ENCODE results near the gene ARRDC5.
"Not testable (repeated sequence)": the region's sequence is repeated elsewhere in the genome, so short reads cannot be mapped to it uniquely, and the experiment has no call there.

Gene ARRDC5

DNA sequence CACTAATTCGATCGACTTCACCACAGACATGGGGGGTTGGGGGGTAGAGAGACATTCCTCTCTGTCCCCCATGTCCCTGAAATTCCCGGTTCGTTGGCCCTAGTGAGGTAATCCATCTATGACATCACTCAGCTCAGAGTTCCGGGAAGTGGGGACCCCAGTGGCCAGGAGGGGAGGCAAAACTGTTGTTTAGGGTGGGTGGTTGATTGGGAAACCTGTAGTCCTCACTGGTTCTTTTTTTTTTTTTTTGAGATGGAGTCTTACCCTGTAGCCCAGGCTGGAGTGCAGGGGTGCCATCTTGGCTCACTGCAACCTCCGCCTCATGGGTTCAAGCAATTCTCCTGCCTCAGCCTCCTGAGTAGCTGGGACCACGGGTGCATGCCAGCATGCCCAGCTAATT is at the start of gene ARRDC5:
Gene ARRDC5 (minus strand): TSS at position 101 of the 400 bp plus-strand sequence. CDS start 71 bp downstream, at position 30.
- DNase-seq: no peak

DNA sequence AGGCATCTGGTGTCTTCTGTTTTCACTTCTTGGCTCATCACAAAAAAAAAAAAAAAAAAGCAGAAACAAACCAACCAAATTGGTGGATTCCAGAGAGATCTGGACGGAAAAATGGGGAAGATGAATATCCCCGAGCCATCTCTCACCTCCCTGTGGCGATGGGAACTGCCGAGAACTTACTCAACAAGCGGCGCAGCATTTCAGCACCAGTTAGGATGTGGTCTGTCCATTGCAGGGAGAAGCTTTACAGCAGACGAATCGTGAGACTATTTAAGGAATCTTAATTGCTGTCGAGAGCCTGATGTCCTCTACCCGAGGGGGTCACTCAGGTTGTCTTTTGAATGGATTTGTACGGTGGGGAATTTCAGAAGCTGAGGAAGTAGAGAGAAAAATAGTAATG is 49.0 kb upstream of the ARRDC5 start:
- DNase-seq: no peak

DNA sequence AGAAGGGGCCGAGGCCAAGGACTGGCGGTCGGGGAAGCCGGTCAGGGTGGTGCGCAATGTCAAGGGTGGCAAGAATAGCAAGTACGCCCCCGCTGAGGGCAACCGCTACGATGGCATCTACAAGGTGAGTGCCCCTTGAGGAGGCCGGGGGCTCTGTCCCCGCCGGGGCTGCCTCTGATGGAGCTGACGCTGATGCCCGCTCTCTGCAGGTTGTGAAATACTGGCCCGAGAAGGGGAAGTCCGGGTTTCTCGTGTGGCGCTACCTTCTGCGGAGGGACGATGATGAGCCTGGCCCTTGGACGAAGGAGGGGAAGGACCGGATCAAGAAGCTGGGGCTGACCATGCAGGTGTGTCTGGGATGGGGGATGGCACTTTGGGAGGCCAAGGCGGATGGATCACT is 48.0 kb upstream of the ARRDC5 start:
- not testable (repeated sequence) for DNase-seq

DNA sequence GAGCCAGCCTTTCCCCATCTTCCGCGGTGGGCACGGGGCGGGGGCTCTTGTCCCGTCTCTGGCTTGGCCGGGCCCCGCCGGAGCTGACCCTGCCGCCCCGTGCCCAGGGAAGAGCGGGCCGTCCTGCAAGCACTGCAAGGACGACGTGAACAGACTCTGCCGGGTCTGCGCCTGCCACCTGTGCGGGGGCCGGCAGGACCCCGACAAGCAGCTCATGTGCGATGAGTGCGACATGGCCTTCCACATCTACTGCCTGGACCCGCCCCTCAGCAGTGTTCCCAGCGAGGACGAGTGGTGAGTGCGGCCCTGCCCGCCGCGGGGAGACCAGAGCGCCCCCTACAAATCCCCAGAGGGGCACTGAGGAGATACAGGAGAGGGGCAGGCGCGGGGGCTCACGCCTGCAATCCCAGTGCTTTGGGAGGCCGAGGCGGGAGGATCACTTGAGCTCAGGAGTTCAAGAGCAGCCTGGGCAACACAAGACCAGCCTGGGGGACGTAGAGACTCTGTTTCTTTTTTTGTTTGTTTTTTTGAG is 39.0 kb upstream of the ARRDC5 start:
- DNase-seq: not testable (repeated sequence)

DNA sequence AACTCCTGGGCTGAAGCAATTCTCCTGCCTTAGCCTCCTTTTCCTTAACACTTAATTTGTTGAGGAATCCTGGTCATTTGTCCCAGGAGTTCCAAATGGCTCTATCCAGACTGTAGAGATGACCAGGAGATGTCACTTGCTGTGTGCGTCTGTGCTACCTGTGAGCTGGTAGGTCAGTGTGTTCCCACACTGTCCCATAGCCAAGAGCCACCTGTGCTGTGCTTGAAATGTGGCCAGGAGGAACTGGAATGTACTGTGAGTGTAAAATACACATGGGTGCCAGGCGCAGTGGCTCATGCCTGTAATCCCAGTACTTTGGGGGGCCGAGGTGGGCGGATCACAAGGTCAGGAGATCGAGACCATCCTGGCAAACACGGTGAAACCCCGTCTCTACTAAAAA is 36.8 kb upstream of the ARRDC5 start:
- no peak for DNase-seq

DNA sequence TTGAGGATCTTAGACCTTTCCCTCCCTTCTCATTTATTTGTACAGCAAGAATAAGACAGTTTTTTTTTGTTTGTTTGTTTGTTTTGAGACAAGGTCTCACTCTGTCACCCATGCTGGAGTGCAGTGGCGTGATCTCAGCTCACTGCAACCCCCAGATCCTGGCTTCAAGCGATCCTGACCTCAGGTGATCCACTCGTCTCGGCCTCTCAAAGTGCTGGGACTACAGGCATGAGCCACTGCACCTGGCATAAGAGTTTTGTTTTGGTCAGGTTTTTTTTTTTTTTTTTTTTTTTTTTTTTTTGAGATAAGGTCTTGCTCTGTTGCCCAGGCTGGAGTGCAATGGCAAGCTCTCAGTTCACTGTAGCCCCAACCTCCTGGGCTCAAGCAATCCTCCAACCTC is 35.8 kb upstream of the ARRDC5 start:
- DNase-seq: not testable (repeated sequence)

DNA sequence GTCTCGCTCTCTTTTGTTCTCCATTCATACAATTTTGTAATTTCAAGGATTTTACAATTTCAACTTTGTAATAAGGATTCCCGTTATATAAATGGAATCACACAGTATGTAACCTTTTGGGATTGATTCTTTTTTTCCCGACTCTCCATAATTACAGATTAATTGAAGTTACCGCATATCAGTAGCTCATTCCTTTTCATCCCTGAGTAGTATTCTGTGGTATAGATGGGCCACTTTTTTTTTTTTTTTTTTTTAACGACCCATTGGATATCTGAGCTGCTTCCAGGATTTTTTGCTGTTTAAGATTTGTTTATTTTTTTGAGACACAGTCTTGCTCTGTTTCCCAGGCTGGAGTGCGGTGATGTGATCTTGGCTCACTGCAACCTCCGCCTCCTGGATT is 34.4 kb upstream of the ARRDC5 start:
- no peak for DNase-seq

DNA sequence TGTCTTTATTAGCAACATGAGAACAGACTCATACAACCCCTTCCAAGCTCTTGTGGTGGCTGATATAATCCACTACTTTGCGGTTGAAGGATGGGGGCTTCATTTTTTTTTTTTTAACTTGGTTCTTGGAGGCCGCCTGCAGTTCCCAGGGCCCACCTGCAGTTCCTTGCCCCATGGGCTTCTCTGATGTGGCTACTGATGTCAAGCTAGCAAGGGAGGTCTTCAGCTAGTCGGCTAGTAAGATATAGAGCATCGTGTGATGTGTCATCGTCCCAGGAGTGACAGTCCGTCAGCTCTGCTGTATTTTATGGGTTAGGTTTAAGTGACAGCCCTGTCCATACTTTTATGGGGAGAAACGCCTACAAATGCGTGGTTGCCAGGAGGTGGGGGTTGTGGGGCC is 32.7 kb upstream of the ARRDC5 start:
- DNase-seq: no peak

DNA sequence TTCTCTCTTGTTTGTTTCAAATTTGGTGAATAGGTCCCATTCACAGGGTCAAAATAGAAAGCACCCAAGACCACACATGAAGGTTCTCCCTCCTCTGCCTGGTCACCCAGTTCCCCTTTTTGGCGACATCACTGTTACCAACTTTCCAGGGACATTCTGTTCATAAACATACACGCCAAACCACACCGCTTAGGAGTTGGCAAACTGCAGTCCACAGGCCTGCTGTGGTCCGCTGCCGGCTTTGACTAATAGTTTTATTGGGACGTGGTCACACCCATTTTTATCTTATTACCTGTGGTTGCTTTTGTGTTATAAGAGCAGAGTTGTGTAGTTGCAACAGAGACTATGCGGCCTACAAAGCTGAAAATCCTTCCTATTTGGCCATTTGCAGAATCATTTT is 30.8 kb upstream of the ARRDC5 start:
- DNase-seq: no peak

DNA sequence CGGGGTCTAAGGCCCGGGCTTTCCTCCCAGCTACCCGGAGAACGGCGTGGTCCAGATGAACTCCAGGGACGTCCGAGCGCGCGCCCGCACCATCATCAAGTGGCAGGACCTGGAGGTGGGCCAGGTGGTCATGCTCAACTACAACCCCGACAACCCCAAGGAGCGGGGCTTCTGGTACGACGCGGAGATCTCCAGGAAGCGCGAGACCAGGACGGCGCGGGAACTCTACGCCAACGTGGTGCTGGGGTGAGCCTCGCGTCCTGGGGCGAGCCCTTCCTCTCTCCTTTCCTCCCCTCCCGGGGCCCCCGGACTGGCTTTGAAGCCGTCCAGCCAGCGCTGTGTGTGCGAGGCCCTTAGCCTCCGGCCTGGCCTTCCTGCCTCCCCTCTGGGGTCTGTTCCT is 30.0 kb upstream of the ARRDC5 start:
- DNase-seq: no peak

DNA sequence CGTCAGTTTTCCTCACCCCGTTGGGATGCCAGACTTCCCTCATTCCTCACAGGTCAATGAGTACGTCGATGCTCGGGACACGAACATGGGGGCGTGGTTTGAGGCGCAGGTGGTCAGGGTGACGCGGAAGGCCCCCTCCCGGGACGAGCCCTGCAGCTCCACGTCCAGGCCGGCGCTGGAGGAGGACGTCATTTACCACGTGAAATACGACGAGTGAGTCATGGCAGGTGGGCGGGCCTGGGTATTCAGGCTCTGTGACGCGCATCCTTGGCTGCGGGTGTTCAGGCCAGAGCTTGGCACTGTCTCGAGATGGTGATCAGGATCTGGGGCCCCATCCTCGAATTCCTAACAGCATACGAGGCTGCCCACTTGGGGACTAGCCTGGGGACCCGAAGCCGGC is 28.0 kb upstream of the ARRDC5 start:
- no peak for DNase-seq

DNA sequence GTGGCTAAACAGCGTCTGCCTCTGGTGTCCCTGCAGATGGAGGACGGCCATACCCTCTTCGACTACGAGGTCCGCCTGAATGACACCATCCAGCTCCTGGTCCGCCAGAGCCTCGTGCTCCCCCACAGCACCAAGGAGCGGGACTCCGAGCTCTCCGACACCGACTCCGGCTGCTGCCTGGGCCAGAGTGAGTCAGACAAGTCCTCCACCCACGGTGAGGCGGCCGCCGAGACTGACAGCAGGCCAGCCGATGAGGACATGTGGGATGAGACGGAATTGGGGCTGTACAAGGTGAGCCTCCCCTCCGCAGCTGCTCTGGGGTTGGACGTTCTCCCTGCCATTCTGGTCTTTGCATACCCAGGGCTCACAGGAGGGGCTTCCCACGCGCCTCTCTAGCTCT is 26.5 kb upstream of the ARRDC5 start:
- no peak for DNase-seq

DNA sequence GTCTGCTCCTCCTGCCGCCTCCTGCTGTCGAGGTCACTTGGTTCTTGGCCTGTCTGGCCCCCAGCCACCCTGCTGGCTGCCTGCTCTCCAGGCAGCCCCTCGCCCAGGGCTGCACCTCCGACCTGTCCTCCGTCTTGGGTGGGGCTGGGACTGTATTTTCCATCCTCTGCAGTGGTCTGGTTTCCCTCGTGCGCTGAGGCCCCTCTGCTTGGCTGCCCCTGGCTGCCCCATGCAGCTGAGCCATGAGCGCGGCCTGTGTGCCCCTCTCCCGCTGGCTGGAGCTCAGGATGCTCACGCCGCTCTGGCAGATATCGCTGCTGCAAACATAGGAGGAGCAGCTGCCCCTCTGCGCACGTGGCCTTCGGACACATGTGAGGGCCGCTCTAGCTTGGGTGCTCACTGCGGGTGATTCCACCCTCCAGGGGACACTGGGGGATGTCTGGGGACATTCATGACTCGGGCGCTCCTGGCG is 20.6 kb upstream of the ARRDC5 start:
- DNase-seq: no peak

DNA sequence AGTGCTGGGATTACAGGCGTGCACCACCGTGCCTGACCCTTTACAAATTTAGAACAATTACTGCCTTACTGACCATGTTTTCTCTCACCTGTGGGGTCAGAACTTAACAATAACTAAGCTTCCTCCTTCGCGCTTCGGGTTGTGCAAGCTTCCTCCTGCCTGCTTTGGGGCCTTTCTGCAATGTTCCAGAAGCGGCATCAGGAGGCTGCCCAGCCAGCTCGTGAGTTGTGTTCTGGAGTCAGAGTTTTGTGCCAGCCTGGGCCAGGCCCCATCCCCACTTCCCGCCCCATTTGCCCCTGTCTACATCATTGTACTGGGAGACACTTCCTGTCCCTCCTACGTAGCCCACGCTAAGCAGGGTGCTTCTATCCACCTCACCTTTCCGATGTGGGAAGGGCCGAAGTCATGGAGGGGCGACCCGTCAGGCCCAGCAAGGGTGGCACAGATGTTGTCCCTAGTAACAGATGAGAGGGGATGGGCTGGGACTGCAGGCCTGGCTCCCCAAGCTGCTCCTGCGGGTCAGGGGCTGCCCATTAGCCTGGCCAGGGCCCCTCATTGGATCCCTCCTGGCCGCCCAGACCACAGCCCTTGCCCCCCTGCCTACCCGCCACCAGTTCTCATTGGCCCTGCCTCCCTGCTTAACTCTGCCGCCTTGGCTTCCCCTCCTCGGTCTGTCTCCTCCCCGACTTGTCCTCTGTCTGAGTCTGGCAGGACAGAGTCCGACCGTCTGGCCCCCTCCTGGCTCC is 20.0 kb upstream of the ARRDC5 start:
- no peak for DNase-seq

DNA sequence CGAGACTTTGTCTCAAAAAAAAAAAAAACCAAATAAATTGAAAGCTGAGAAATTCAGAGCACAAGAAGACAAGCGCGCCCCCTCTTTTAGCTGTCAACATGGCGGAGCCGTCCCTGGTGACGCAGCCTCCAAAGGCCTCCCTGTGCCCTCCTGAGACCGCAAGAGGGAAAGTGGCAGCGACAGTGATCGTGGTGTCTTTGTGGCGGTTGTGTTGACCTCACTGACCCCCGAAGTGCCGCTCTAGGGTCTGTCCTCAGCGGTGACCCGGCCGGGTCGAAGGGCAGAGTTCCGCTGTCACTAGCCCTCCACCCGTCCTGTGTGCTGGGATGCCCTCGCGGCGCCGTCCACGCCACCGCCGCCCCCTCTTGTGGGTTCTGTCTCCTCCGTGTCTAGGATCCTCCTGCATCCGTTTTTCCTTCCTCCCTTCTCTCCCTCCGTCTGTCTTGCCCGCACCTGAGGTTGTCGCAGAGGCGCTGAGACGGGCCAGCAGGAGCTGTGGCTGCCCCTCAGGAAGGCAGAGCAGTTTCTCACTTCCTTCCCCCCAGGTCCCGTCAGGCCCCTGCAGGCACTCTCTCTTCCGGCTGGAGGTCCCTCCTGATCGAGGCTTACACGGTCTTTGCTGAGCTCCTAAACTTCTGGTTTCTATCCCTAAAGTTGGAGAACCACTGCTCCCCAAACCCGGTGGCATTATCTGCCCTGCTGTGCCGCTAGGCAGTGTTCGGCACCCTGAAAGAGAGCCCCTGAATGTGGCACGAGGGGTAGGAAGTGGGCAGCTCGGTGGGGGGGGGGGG is 13.8 kb upstream of the ARRDC5 start:
- peak; percentile 56 for DNase-seq

DNA sequence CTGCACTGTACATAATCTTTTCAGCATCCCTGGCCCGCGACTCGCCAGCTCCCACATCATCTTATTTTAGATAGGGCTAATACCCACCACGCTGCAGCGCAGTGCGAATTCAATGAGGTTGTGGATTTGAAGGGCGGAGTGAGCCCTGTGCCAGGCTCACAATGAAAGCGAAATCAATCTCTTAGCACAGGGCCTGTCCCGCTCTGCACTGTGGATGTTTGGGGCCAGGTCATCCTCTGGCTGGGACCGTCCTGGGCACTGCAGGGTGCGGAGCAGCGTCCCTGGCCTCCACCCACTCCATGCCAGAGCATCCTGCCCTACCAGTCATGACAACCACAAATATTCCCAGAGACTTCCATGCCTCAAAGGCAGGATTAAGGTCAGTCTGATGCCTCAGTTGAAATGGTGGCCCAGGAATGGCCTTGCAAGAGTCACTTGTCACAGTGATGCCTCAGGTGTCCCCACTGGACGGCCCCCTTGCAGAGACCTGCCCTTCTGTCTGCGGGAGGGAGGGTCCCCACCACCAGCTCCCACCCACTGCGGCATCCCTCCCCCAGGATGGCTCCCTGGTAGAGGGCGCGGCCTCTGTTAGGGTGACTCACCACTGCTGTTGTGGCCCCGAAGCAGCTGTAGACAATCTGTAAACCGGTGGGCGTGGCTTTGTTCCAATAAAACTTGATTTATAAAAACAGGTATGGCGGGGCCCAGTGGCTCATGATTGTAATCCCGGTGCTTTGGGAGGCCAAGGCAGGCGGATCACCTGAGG is 12.2 kb upstream of the ARRDC5 start:
- peak; percentile 81 for DNase-seq

DNA sequence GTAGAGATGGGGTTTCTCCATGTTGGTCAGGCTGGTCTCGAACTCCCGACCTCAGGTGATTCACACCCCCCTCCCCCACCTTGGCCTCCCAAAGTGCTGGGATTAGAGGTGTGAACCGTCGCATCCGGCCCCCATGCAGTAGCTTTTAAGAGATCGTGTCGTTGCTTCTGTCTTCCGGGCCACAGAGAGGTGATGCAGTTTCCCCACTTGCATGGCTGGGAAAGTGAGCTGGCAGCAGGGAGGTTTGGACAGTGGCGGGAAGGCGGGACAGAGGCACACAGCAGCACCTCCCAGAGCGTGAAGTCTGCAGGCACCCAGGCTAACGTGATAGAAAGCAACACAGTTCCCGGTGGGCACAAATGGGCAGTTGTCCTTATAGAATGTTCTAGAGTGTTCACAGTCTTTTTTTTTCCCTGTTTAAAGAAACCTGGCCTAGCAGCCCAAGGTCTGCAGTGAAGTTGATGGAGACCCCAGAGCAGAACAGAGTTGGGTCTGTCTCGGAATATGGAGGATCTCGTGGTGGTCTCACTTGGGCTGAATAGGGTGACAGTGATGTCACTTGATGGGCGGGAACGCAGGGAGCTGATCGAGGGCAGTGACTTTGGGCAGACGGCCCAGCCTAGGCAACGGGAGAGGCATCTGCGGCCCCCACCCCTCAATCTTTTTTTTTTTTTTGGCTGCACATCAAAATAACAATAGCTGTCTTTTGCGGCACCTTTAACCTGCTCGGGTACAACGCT is 11.5 kb upstream of the ARRDC5 start:
- peak; percentile 67 for DNase-seq

DNA sequence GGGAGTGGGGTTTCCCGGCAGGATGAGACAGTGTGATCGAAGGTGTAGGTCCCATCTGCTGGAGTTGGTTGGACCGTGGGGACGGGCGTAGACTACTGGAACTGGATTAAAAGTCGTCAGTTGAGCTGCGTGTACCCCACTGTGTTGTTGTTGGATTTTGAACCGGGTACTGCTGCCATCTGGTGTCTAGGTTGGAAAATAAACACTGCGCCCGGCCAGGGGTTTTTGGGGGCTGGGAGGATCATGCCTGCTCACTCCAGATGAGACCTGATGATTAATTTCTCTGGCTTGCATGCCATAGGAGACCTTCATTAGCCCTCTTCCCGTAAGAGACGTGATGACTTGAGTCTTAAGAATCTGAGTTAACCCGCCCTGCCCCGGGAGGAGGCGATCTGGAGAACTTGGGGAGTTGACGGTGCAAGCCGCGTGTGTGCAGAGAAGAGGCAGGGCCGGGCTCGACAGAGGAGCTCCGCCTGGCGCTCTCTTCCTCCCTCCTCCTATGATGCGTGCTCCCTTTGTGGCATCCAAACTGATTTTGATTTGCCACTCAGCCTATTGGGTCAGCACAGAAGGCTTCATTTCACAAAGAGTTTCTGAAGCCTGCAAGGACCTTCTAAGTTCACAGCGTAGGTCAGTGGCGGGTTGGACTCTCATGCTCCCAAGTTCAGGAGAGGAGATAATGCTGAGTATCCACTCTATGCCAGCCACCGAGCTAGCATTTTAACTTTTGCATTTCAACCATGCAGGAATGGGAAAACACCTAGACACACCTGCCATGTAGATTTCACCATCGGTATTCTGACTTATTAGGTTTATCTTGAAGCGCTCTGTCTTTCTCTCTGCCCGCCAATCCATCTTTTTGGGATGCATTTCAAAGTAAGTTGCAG is 9.3 kb upstream of the ARRDC5 start:
- DNase-seq: peak; percentile 79

DNA sequence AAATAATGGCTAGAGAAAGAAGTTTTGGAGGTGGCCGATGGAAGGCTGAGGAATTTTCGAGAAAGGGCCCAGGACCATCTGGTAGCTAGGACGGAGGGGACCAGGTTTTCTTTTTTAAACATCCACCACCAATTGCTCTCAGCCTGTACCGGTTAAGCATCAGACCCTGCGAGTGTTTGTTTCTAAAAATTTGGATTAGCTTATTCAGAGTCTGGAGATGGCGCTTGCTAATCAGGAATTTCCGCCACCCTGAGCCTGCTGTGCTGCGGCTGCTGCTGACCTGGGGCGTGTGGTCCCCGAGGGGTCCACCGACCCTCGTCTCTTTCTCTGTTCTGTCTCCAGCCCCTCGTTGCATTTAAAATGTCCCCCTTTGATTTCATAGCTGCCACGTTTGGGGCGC is 8.6 kb upstream of the ARRDC5 start:
- DNase-seq: no peak

DNA sequence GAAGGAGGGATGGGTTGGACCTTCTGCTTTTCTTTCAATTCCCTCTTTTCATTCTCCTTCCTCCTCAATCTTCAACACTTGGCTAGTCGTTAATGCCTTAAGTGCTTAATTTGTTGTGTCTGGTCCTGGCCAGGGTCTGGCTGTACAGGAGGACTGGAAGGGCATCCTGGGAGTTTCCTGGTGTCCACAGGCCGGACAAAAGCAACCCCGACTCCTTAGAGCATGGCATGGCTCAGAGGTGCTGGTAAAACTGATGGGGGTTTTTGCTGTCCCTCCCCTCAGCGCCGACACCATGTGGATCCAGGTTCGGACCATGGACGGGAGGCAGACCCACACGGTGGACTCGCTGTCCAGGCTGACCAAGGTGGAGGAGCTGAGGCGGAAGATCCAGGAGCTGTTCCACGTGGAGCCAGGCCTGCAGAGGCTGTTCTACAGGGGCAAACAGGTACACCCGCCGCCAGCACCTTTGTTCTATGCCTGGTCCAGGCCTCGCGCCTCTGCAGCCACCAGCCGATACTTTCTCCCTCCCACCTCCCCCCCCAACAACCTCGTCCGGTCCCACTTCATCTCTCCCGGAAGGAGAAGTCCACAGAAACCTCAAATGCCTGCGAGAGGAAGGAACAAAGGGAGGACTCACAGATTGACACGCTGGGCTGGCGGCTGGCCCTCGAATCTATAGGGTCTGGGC is 8.0 kb upstream of the ARRDC5 start:
- peak; percentile 37 for DNase-seq

All from CD4-positive, alpha-beta T cell treated with Interleukin-17A for 1 hour (primary cell).